ENCODE results near the gene STIL. TPM values are rescaled to one million over a fixed set of nuclear protein-coding genes. Genes with fewer than 3 reads are reported as not detected.
"Not testable (repeated sequence)": the region's sequence is repeated elsewhere in the genome, so short reads cannot be mapped to it uniquely, and the experiment has no call there.

Gene STIL
- total RNA-seq, 1 donor from 2014 or later = 36.7 TPM

DNA sequence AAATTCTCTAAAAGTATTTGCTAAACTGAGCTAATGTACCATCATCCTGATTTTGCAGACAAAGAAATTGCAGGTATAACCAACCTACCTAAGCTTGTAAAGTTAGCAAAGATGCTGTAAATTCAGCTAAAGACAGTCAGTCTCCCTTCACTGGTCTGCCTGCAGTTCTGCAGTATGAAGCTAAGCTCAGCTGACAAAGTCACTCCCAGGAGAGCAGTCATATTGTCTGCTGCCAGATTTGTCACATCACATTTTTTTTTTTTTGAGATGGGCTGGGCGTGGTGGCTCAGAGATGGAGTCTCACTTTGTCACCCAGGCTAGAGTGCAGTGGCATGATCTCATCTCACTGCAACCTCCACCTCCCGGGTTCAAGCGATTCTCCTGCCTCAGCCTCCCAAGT lies 10.7 kb upstream of the STIL start:
- intact Hi-C loops (cut with micrococcal nuclease) = no loop called here

DNA sequence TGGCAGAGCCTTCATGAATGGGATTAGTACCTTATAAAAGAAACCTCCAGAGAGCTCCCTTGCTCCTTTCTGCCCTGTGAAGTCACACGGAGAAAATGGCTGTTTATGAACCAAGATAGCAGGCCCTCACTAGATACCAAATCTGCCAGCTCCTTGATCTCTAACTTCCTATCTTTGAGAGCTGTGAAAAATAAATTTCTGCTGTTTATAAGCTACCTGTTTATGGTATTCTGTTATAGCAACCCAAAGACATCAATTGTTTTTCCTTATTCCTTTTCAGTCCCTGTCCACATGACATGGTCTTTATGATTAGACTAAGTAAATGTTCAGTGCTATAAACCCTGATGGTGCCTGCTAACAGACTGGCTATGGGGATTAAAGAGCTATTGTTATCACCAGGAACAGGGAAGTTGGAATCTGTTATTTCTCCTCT lies 9.7 kb upstream of the STIL start:
- intact Hi-C loops (cut with micrococcal nuclease) = no loop called here

DNA sequence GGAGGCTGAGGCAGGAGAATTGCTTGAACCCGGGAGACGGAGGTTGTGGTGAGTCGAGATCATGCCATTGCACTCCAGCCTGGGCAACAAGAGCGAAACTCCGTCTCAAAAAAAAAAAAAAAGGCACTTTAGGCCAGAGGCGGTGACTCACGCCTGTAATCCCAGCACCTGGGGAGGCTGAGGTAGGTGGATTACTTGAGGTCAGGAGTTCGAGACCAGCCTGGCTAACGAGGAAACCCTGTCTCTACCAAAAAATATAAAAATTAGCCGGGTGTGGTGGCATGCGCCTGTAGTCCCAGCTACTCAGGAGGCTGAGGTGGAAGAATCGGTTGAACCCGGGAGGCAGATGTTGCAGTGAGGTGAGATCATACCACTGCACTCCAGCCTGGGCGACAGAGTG lies 6.0 kb upstream of the STIL start:
- intact Hi-C loops (cut with micrococcal nuclease) = loop anchor here (10.0 kb wide), 1 partner anchor 605 kb away; the partner anchor contains the start of gene EFCAB14

DNA sequence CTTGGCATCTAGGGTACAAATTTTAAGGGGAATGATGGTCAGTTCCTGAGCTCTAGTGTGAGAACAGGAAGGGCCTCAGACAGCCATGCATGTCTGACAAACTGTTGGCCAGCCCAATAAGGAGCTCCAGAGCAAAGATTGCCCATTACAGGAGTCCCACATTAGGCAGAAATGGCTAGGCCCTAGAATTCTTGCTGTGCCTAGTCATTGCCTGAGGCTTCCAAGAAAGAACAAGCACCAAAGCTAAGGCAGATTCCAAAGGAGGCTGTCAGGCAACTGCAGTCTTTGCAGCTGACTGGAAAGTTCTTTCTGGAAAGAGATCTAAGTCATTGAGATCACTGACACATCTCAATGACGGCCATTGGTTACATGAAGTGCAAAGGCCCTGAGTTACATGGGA lies 3.9 kb upstream of the STIL start:
- intact Hi-C loops (cut with micrococcal nuclease) = loop anchor here (10.0 kb wide), 1 partner anchor 603 kb away; the partner anchor contains the start of gene EFCAB14

DNA sequence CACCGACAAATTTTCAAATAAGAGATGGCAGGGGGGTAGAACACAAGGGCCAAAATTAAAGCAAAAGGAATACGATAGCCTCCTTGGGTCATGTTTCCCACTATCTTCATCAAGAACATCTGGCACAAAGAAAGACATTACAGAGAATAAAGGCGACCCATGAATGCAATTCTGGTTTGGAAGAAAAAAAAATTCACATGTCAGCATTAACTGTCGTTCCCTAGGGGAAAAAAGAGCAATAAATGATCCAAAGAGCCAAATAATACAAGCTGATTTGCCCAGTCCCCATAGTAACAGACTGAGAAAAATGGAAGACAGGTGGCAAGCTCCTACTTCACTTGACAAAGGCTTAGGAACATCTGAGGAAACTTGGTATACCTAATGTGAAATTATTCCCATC lies 4.5 kb downstream of the STIL start:
- intact Hi-C loops (cut with micrococcal nuclease) = no loop called here

DNA sequence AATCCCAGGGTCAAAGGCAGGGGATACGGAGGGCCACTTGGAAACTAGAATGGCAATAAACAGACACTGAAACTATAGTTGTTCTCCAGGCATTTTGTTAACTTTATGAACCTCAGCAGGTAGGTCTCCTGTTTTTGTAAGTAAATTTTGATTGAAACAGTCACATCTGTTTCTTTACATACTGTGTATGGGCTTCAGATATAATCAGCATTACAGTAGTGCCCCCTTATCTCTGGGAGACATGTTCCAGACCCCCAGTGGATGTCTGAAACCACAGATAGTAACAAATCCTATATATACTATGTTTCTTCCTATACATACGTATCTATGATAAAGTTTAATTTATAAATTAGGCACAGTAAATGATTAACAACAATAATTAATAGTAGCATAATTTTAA lies 11.5 kb downstream of the STIL start:
- intact Hi-C loops (cut with micrococcal nuclease) = no loop called here

DNA sequence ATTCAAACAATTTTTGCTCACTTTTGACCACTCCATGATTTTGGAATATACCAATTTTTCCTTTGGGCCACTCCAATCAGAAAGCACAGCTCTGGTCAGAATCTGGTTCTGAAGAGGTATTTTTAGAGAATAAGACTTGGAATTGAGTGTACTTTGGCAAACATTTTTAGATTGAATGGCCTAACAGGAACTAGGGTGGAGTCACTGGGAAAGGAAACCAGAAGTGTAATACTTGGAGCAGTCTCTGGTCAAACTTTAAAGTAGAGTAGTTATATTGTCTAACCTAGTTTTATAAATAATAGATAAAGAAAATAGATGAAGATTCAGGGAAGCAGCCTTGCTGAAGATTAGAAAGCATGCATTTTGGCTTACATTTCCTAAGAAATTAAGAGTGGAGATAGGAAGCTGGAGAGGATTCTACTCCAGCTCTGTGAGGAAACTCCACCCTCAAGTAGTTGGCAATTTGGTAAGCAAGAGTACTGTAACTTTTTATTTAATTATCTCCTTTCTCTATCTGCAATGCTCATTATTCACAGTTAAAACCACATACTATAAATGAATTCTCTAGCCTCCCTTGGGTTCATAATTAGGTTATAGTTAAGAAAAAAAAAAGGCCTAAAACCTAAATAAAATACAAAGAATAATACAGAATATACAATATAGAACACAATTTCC lies 15.8 kb downstream of the STIL start:
- intact Hi-C loops (cut with micrococcal nuclease) = no loop called here

DNA sequence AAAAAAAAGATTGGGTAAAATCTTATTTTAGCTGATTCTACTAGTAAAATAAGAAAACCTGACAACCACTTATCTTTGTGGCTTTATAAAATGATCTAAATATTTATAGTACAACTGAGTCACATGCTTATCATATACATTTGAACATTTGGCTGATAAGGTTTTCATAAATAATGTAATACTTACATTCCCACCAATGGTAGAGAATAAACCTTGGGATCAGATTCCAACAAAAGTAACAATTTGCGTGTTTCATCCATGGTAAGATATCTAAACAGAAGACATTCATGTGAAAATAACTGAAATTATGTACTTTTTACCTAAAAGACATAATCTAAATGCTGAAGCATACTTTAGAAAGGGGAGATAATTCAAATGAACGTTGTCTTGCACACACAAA lies 18.4 kb downstream of the STIL start:
- intact Hi-C loops (cut with micrococcal nuclease) = no loop called here

DNA sequence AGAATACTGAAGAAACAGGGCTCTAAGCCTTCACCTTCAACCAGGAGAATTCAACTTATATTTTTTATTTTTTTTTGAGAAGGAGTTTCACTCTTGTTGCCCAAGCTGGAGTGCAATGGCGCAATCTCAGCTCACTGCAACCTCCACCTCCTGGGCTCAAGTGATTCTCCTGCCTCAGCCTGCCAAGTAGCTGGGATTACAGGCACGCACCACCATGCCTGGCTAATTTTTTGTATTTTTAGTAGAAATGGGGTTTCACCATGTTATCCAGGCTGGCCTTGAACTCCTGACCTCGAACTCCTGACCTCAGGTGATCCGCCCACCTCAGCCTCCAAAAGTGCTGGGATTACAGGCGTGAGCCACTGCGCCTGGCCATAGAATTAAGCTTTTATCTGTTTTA lies 19.1 kb downstream of the STIL start:
- intact Hi-C loops (cut with micrococcal nuclease) = not testable (repeated sequence)

DNA sequence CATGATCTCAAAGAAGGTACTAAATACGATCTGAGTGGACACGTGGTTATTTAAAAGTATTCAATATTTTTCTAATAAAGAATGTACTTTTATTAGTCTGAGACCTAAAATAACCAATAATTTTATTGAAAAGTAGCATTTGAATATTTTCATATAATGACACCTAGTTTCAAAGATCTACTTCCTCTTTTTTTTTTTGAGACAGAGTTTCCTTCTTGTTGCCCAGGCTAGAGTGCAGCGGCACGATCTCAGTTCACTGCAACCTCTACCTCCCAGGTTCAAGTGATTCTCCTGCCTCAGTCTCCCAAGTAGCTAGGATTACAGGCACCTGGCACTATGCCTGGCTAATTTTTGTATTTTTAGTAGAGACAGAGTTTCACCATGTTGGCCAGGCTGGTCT lies 25.8 kb downstream of the STIL start:
- intact Hi-C loops (cut with micrococcal nuclease) = not testable (repeated sequence)

DNA sequence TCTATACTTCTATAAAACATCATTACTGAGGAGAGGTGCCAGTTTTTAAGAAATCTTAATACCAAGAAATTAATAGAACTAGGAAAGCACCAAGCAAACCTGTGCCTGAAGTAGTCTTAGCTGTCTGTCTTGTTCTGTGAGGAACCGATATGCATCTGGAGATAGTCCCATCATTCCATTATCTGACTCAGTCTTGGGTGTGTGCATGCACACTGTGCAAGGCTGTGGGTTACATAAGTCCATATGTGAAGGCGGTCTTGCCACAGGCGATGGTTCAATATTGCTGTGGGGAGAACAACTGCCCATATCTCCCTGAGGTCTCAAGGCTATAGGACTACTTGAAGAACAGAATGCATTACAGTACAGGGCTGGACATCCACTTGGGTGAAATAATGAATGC lies 33.8 kb downstream of the STIL start:
- intact Hi-C loops (cut with micrococcal nuclease) = no loop called here

DNA sequence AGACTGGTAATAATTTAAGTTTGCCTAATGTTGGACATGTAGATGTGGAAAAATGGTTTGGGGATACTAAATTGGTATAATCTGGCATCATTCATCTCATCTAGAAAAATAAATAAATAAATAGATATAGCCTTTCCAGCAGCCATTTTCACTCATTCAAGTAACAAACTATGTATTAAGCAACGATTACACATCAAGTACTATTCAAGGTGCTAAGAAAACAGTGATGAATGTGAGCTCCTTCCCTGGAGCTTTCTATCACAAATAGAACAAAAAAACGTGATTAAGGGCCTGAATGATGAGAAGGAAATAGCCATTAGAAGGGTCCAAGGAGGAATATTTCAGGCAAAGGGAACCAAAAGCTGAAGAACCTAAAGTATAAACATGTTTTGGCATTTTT lies 37.1 kb downstream of the STIL start:
- intact Hi-C loops (cut with micrococcal nuclease) = no loop called here

DNA sequence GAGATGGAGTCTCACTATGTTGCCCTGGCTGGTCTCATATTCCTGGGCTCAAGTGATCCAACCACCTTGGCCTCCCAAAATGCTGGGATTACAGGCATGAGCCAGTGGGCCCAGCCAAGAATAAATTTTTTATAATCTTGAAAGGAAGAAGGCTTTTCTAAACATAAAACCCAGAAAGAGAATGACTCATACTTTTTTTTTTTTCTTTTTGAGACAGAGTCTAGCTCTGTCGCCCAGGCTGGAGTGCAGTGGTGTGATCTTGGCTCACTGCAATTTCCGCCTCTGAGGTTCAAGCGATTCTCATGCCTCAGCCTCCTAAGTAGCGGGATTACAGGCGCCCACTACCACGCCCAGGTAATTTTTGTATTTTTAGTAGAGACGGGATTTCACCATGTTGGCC lies 38.1 kb downstream of the STIL start:
- intact Hi-C loops (cut with micrococcal nuclease) = not testable (repeated sequence)

DNA sequence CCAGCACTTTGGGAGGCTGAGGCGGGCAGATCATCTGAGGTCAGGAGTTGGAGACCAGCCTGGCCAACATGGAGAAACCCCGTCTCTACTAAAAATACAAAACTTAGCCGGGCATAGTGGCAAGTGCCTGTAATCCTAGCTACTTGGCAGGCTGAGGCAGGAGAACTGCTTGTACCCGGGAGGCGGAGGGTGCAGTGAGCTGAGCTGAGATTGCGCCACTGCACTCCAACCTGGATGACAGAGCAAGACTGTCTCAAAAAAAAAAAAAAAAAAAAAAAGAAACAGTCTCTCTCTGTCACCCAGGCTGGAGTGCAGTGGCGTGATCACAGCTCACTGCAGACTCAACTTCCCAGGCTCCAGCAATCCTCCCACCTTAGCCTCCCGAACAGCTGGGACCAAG lies 48.4 kb downstream of the STIL start:
- intact Hi-C loops (cut with micrococcal nuclease) = not testable (repeated sequence)

DNA sequence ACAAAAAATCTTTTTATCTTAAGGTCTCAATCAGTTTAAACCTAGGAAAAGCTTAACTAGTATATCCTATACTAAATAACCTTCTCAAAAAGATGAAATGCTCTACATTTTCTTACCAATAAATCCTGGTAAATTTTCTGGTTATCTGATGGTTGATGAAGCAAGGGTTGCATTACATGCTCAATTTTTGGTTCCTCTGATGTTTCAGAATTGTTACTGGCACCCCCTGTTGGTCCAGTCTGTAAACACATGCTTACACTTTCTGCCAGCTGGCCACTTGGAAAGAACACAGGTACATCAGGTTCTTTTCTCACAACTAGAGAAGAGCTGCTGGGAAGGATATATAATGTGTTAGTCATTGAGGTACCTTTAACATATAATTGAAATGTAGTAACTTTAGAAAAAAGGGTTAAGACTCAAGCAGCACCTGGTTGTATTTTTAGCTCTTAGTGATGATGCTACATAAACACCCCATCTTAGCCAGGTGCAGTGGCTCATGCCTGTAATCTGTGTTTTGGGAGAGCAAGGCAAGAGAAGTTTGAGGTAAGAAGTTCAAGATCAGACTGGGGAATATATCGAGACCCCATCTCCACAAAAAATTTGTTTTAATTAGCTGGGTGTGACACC lies 51.0 kb downstream of the STIL start:
- intact Hi-C loops (cut with micrococcal nuclease) = loop anchor here (1.0 to 5.0 kb wide), 2 partner anchors 70 to 86 kb away; no protein-coding TSS in a partner anchor

DNA sequence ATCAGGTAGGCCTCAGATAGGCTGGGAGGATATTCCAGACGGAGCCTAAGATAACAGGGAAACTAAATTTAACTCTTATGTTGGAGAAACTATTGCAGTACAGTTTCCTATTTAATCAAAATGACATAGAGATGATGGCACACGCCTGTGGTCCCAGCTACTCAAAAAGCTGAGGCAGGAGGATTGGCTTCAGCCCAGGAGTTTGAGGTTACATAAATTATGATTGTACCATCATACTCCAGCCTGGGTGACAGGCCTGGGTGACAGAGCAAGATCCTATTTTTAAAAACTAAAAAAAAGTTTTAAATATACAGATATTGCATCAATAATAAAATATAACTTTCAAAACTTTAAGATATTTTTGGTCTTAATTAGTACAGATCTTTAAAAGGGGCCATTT lies 56.7 kb downstream of the STIL start:
- intact Hi-C loops (cut with micrococcal nuclease) = no loop called here

DNA sequence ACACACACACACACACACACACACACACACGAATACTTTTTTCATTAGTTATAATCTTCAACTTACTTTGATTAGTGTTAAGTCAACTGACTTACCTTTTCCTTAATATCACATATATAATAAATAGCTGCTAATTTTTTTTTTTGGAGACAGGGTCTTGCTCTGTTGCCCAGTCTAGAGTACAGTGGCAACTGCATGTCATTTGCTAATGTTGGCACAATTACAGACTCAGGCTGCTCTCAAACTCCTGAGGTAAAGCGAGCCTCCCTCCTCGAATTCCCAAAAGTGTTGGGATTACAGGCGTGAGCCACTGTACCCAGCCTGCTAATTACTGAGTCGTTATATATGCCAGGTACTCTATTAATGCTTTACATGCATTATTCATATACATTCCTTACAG lies 61.2 kb downstream of the STIL start:
- intact Hi-C loops (cut with micrococcal nuclease) = no loop called here

DNA sequence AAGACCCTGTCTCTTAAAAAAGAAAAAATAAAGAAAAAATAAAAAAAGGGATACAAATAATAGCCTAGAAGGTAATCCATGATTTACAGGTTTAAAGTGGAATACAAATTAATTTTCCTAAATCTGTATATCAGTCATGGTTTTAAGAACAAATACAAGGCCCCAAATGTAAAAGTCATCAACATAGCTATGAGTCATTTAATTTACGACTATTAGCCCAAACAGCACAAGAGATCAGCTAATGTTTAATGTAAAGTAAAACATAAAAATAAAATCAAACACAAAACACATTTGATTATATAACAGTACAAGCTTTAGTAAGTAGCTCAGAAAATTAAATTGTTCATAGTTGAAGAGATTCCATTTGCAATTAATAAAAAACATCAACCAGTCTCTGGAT lies 61.6 kb downstream of the STIL start:
- intact Hi-C loops (cut with micrococcal nuclease) = no loop called here

DNA sequence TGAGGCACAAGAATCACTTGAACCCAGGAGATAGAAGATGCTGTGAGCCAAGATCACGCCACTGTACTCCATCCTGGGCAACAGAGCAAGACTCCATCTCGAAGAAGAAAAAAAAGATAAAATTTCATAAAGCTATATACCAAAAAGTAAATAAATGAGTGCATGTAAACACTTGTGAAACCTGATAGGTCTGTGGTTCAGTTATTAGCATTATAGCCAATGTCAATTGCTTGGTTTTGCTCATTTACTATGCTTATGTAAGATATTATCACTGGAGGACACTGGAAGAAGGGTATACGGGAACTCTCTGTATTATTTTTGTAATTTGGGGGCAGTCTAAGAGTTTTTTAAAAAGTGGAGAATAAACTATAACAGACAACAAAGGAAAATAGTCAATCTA lies 64.2 kb downstream of the STIL start:
- intact Hi-C loops (cut with micrococcal nuclease) = no loop called here

DNA sequence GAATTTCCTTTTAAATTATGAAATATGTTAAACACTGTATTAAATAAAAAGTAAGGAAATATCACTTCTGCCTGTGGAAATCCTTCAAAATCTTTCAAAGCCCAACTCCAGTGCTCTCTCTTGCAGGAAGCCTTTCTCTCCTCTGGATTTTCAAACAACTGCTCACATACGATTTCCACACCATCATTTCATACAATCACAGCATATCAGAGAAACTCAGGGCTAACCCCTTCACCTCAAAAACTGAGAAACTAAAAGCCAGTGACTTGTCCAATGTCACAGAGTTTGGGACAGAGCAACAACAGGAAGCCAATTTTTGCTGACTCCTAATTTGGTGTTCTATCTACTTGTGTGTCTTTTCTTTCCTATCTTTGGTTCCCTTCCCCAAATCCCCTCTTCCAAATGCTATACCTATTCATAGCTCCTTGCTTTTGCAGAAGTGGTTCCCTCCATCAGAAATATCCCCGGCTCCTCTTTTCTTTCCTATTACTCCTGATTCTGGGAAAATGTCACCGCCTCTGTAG lies 69.5 kb downstream of the STIL start:
- intact Hi-C loops (cut with micrococcal nuclease) = no loop called here

DNA sequence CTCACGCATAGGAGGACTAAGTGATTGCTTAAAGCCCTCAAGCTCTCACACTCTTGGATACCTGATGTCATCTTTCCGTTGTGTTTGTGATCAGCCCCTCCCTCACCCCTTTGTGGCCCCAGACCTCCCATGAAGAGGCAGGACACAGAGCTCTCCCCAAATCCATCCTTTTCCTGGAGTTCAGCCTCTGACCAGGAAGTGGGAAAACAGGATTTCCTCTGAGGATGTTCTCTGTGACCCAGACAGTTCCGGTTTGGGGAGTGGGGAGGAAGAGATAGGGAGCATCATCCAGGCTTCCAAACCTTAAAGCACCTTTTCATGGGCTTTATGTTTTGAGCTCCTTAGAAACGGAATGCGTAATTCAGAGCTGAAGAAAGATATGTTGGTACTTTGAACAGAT lies 70.0 kb downstream of the STIL start:
- intact Hi-C loops (cut with micrococcal nuclease) = no loop called here

DNA sequence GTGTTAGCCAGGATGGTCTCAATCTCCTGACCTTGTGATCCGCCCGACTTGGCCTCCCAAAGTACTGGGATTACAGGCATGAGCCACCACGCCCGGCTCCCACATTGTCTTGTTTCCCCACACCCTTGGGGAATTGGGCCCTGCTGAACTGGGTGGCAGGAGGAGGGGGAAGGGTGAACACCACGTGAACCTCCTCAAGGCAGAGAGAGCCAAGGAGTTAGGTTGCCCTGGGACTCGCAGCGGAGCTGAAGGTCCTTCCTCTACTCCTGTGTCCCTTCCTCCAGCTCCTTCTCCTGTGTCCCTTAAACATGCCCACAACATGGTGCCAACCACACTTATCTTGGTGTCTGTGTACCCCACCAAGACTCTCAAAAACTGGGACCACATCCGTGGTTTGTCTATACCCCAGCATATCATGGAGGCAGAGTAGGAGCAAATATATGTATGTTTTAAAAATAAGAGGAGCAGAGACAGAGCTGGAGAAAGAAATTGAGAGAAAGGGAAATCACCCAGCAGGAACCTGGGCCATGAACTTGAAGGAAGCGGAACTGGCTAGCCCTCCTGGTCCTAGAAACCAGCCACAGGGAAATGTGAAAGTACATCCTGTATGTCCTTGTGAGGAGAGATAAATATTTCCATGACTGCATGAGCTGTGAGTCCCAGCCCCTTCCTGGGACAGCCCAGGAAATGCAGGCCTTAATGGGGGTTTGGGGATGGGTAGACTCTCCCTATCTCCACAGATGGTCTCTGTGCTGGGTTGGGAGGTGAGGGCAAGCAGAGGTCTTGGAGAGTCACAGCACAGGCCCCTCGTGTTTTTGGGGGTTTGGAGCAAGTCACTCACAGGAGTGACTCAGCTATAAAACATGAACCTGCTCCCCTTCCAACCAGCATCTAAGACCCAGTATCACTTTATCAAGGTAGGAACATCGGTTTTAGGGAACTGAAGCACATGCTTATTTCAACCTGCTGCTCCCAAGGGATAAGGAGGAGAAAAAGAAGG lies 72.5 kb downstream of the STIL start:
- intact Hi-C loops (cut with micrococcal nuclease) = no loop called here
